ENCODE measurements around the gene ADAMTS9.

Gene ADAMTS9

DNA sequence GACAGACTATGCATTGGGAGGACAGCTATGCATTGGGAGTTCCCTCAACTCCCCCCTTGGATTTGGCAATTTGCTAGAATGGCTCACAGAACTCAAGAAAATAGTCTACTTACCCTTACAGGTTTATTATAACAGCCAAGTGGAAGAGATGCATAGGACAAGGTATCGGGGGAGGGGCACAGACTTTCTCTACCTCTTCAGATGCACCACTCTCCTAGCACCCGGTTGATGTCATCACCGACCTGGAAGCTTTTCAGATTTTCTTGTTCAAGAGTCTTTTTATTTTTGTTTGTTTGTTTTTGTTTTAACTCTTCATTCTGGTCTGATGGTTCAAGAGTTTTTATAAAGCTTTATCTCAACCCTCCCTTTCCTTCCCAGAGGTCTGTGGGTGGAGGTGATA is 20.7 kb upstream of the ADAMTS9 start:
- H3K4me1 ChIP-seq (ENCODE audit: insufficient read depth, low read length): no peaks in the 10 kb centered on the region

DNA sequence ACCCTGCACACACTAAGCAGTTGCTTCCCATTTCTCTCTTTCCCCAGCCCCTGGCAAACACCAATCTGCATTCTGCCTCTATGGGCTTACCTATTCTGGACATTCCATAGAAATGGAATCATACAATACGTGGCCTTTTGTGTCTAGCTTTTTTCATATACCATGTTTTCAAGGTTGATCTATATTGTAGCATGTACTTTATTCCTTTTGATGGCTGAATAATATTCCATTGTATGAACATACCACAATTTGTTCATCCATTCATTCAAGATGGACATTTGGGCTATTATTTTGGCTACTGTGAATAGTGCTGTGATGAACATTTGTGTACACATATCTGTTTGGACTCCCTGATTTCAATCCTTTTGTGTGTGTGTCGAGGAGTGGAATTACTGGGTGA is 18.1 kb upstream of the ADAMTS9 start:
- Histone ChIP-seq H2AFZ (ENCODE audit: low read depth, low read length) (no peak overlapping the region), H3K4me1 (ENCODE audit: insufficient read depth, low read length) (no peaks in the 10 kb centered on the region), H3K27me3 (ENCODE audit: insufficient read depth, low read length) (no peaks in the 10 kb centered on the region), H3K4me3 (ENCODE audit: low read length) (no peak overlapping the region), H3K9me3 (ENCODE audit: low read length) (no peaks in the 10 kb centered on the region), H3K36me3 (ENCODE audit: insufficient read depth, low read length) (no peaks in the 10 kb centered on the region)

More for the DNA sequence above, 20.7 kb upstream of the ADAMTS9 start:
- H3K4me3 ChIP-seq (ENCODE audit: low read length): no peak overlapping the region
- H3K36me3 ChIP-seq (ENCODE audit: insufficient read depth, low read length): no peaks in the 10 kb centered on the region
- H3K27me3 ChIP-seq (ENCODE audit: insufficient read depth, low read length): no peaks in the 10 kb centered on the region
- no peaks in the 10 kb centered on the region for H3K9me3 ChIP-seq (ENCODE audit: low read length)
- no peak overlapping the region for H2AFZ ChIP-seq (ENCODE audit: low read depth, low read length)

DNA sequence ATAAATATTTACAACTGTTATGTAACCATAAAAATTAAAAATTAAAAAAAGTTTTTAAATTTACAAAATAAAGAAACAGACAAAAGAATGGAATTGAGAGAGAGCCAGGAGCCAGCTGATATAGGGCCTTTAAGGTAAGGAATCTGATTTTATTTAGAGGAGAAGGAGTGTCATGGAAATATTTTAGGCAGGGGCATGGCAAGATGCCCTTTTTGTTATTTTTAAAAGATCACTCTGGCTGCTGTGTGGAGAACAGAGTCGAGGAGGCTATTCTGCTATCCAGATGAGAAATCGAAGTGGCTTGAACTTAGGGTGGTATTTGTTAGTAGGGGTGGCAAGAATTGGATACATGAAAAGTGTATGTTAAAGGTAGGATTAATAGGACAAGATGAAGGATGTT is 9.1 kb upstream of the ADAMTS9 start:
- Histone ChIP-seq H3K27me3 (ENCODE audit: insufficient read depth, low read length) (no peaks in the 10 kb centered on the region), H3K36me3 (ENCODE audit: insufficient read depth, low read length) (no peaks in the 10 kb centered on the region), H2AFZ (ENCODE audit: low read depth, low read length) (no peak overlapping the region), H3K9me3 (ENCODE audit: low read length) (peaks cover 2% of the 10 kb centered on the region), H3K4me3 (ENCODE audit: low read length) (no peak overlapping the region), H3K4me1 (ENCODE audit: insufficient read depth, low read length) (peaks cover 9% of the 10 kb centered on the region)

DNA sequence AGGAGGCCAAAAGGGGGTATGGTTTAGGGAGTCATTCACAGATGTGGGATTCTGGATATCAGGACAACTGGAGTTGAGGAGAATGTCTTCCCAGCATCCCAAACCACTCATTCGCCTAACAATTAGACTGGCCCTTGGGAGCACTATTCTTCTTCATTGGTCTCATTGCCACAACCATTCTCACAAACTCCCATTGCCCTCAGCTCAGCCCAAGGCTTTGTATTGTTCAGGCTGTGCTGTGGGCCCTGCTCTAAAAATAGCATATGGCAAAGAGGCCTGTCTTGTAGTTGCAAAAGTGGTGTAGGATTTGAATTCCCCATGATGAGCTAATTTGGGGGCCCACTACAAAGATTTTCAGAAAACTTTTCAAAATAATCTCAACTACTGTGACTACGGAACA is 6.3 kb upstream of the ADAMTS9 start:
- Histone ChIP-seq H3K4me1 (ENCODE audit: insufficient read depth, low read length) (peaks cover 13% of the 10 kb centered on the region), H3K27me3 (ENCODE audit: insufficient read depth, low read length) (peaks cover 5% of the 10 kb centered on the region), H3K36me3 (ENCODE audit: insufficient read depth, low read length) (no peaks in the 10 kb centered on the region), H3K4me3 (ENCODE audit: low read length) (no peak overlapping the region), H3K9me3 (ENCODE audit: low read length) (no peaks in the 10 kb centered on the region), H2AFZ (ENCODE audit: low read depth, low read length) (no peak overlapping the region)

DNA sequence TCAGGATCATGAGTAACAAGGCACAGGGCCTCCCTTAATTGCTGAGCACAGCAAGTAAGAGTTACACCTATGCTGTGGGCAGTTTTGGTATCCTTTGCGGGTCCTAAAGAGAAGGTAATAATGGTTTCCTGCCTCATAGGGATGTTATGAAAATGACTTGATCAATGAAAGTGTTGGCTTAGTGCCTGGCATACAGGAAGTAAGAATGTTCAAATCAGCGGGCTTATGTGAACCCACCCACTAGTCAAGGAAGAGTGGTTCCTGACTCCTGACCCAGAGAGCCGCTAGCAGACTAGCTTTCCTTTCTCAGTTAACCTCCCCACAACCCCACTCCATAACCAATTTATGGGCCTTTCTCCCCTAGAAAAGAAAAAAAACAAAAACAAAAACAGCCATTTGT is 5.2 kb upstream of the ADAMTS9 start:
- peaks cover 22% of the 10 kb centered on the region for H3K4me1 ChIP-seq (ENCODE audit: insufficient read depth, low read length)
- no peak overlapping the region for H2AFZ ChIP-seq (ENCODE audit: low read depth, low read length)
- H3K27me3 ChIP-seq (ENCODE audit: insufficient read depth, low read length): peaks cover 5% of the 10 kb centered on the region
- H3K4me3 ChIP-seq (ENCODE audit: low read length): no peak overlapping the region
- no peaks in the 10 kb centered on the region for H3K9me3 ChIP-seq (ENCODE audit: low read length)
- H3K36me3 ChIP-seq (ENCODE audit: insufficient read depth, low read length): no peaks in the 10 kb centered on the region

DNA sequence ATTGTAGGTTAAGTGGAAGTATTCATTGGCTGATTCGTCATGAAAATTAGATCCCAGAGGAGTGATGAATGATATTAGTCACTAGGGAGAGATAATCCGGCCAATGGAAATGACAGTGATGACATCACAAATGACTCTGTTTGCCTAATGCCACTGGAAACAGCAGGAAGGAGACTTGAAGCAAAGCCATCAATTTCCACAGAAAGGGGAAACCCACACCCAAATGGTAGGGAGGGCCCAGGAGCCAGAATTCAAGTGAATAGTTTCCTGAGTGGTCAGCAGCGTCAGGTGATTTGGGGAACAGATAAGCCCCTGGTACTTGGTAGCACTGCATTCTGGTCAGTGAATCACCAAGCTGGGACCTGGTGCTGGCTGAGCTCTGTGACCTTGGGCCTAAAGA is 3.3 kb upstream of the ADAMTS9 start:
- H3K27me3 ChIP-seq (ENCODE audit: insufficient read depth, low read length): peaks cover 5% of the 10 kb centered on the region
- H3K9me3 ChIP-seq (ENCODE audit: low read length): no peaks in the 10 kb centered on the region
- peaks cover 33% of the 10 kb centered on the region for H3K4me1 ChIP-seq (ENCODE audit: insufficient read depth, low read length)
- no peak overlapping the region for H2AFZ ChIP-seq (ENCODE audit: low read depth, low read length)
- H3K36me3 ChIP-seq (ENCODE audit: insufficient read depth, low read length): no peaks in the 10 kb centered on the region
- no peak overlapping the region for H3K4me3 ChIP-seq (ENCODE audit: low read length)

DNA sequence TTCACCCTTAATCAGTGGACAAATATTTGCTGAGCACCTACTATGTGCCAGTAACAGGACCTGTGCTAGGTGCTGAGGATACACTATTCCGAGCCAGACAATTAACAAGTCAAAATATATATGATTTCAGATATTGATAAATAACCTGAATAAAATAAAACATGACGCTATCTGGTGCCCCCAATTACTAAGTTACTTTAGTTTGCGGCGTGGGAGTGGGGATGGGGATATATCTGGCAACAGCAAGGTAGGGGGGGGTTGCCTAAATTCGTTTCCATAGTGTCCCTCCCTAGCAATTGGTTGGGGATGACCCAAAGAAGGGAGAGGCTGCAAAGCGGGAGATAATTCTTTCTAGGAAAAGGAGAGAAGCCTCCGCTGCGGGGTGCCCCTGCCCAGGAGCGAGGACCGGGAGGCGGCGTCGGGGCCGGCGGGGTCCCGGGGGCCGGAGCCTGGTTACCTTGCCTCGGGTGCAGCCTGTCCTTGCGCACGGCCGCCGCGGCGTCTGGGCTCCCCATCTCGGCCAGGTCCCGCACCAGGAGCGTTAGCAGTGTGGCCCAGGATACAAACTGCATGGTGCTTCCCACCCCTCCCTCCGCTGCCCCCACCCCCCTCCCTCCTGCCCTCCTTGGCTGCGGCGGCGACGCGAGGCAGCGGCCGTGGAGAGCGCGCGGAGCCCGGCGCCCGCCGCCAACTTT is 567 bp downstream of the ADAMTS9 start:
- peak overlapping the region; percentile 59 for H2AFZ ChIP-seq (ENCODE audit: low read depth, low read length)
- peak overlapping the region; percentile 77 for H3K4me3 ChIP-seq (ENCODE audit: low read length)
- peaks cover 25% of the 10 kb centered on the region for H3K4me1 ChIP-seq (ENCODE audit: insufficient read depth, low read length)
- H3K27me3 ChIP-seq (ENCODE audit: insufficient read depth, low read length): peaks cover 20% of the 10 kb centered on the region
- H3K9me3 ChIP-seq (ENCODE audit: low read length): no peaks in the 10 kb centered on the region
- no peaks in the 10 kb centered on the region for H3K36me3 ChIP-seq (ENCODE audit: insufficient read depth, low read length)

DNA sequence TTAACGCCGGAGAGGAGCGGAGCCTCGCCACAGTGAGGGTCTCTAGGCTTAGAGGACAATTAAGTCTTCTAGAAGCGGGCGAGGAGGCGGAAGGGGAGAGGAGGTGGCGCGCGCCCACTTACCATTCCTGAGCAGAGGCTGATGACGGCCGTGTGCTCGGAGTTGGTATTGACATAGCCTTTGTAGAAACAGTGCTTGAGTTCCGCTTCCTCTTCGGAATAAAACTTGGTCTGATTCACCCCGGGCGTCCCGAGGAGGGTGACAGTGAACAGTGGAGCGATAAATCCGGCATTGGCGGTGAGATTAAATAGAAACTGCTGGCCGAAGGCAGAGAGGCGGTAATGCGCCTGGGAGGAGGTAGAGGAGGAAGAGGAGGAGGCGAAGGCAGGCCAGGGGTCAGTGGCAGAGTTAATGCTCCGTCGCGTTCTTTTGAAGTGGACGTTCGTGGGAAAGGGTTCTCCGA is 1.3 kb downstream of the ADAMTS9 start:
- Histone ChIP-seq H3K4me1 (ENCODE audit: insufficient read depth, low read length) (peaks cover 25% of the 10 kb centered on the region), H3K9me3 (ENCODE audit: low read length) (no peaks in the 10 kb centered on the region), H2AFZ (ENCODE audit: low read depth, low read length) (peak overlapping the region; percentile 59), H3K27me3 (ENCODE audit: insufficient read depth, low read length) (peaks cover 20% of the 10 kb centered on the region), H3K4me3 (ENCODE audit: low read length) (peak overlapping the region; percentile 77), H3K36me3 (ENCODE audit: insufficient read depth, low read length) (no peaks in the 10 kb centered on the region)

DNA sequence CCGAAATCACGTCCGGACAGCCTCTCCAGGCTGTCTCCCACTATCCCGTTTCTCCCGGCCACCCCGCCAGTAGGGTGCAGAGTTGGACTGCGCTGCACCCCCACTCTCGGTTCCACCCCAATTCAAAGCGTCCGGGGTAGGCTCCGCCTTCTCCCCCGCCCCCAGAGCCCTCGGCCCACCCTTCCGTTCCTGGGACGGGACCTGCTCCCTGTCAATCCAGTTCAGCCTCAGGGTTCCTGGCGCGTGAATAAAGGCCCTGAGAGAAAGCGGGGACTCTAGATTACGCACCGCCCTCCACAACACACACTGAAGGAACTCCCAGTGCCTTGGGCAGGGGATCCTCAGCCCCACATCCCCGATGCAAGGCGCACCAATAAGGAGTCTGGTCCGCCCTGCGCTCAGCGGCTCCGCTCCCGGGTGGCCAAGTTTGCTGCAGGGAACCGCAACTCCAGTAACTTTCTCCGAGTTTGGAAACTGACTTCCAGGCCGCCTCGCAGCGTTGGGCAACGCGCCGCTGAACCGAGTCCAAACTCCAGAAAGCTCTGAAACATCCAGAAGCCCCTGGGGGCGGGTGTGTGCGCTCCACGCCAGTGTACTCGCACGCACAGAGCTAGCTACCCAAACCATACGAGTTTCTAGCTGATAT is 1.9 kb downstream of the ADAMTS9 start:
- peak overlapping the region; percentile 77 for H3K4me3 ChIP-seq (ENCODE audit: low read length)
- H3K4me1 ChIP-seq (ENCODE audit: insufficient read depth, low read length): peaks cover 25% of the 10 kb centered on the region
- peak overlapping the region; percentile 59 for H2AFZ ChIP-seq (ENCODE audit: low read depth, low read length)
- peaks cover 20% of the 10 kb centered on the region for H3K27me3 ChIP-seq (ENCODE audit: insufficient read depth, low read length)
- no peaks in the 10 kb centered on the region for H3K9me3 ChIP-seq (ENCODE audit: low read length)
- no peaks in the 10 kb centered on the region for H3K36me3 ChIP-seq (ENCODE audit: insufficient read depth, low read length)

DNA sequence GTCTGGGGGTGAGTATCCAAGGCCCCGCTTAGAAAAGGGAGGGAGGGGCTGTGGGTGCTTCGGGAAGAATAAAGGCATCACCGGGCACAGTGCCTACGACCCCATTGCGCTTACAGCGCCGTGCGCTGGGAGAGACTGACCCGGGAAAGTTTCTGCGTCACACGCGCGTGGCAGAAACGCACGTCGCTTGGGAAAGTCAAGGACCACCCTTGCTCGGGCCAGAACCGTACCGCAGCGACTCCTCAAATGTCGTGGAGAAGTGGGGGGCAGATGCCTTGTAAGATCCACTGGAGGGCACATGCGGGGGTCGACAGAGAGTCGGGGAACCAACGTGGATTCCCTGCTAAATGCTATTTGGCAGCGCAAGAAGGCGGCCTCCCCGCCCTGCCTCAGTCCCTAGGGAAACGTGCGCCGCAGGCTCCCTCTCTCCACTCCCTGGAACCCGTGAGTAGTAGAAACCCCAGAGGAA is 2.4 kb downstream of the ADAMTS9 start:
- H3K9me3 ChIP-seq (ENCODE audit: low read length): no peaks in the 10 kb centered on the region
- peak overlapping the region; percentile 77 for H3K4me3 ChIP-seq (ENCODE audit: low read length)
- peak overlapping the region; percentile 59 for H2AFZ ChIP-seq (ENCODE audit: low read depth, low read length)
- H3K4me1 ChIP-seq (ENCODE audit: insufficient read depth, low read length): peaks cover 25% of the 10 kb centered on the region
- peaks cover 20% of the 10 kb centered on the region for H3K27me3 ChIP-seq (ENCODE audit: insufficient read depth, low read length)
- H3K36me3 ChIP-seq (ENCODE audit: insufficient read depth, low read length): no peaks in the 10 kb centered on the region

DNA sequence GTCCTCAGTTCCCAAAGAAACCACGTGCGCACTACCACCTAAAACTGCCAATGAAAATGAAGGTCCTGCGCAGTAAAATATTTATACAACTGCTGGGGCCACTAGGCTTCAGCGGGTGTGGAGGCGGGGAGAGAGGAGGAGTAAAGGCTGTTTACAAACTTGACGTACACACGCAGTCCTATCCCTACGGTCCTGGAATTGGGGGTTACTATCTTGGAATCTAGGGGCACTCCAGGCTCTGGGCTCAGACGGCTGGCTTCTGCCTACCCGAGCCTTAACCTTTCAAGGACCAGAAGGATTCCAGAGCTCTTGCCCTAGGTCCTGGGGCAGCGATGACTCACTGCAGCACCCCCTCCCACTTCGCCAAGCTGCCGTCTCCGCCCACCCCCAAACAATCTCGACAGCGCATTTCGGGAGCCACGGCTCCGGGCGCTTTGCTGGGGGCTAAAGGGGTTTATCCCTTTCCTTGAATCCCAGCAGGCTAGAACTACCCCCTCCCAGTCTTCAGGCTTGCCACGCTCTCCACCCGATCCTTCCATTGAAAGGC is 3.0 kb downstream of the ADAMTS9 start:
- Histone ChIP-seq H3K4me1 (ENCODE audit: insufficient read depth, low read length) (peaks cover 25% of the 10 kb centered on the region), H3K27me3 (ENCODE audit: insufficient read depth, low read length) (peaks cover 15% of the 10 kb centered on the region), H3K9me3 (ENCODE audit: low read length) (no peaks in the 10 kb centered on the region), H3K36me3 (ENCODE audit: insufficient read depth, low read length) (no peaks in the 10 kb centered on the region), H3K4me3 (ENCODE audit: low read length) (peak overlapping the region; percentile 77), H2AFZ (ENCODE audit: low read depth, low read length) (no peak overlapping the region)

DNA sequence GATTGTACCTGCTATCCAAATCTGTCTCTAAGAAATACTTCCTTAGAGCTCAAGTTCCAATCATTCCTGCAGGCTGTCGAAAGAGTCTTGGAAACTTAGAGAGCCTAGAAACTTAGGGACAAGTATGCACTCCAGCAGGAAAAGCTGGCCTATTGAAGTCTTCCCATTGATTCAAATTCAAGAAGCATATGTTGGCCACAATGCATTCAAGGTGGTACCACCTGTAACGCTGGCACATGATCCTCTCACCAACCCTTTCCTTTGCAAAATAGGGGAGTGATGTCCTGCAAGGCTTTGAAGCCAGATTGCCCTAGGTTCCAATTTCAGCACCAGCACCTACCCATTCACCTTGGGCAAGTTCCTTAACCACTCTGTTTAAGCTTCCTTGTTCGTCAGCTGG is 6.0 kb downstream of the ADAMTS9 start:
- H3K4me1 ChIP-seq (ENCODE audit: insufficient read depth, low read length): peaks cover 5% of the 10 kb centered on the region
- peaks cover 15% of the 10 kb centered on the region for H3K27me3 ChIP-seq (ENCODE audit: insufficient read depth, low read length)
- no peak overlapping the region for H3K4me3 ChIP-seq (ENCODE audit: low read length)
- no peaks in the 10 kb centered on the region for H3K9me3 ChIP-seq (ENCODE audit: low read length)
- no peaks in the 10 kb centered on the region for H3K36me3 ChIP-seq (ENCODE audit: insufficient read depth, low read length)
- H2AFZ ChIP-seq (ENCODE audit: low read depth, low read length): no peak overlapping the region

DNA sequence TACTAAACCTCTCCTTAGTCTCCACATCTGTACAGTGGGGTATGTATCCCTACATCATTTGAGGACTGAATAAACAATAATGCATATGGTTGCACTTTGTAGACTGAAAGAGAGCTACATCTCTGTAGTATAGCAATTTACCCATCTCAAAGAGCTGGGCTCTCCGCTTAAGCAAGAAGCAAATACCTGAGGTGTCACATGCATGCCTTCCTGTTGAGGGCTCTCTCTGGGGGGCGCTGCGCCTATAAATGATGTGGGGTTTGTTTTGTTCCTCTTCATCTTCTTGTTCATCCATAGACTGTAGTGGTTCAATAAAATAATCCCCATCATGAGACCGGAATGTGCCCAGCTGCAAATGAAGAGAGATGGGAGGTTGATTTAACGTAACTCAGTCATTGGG is 6.8 kb downstream of the ADAMTS9 start:
- H3K4me1 ChIP-seq (ENCODE audit: insufficient read depth, low read length): no peaks in the 10 kb centered on the region
- no peaks in the 10 kb centered on the region for H3K36me3 ChIP-seq (ENCODE audit: insufficient read depth, low read length)
- no peak overlapping the region for H3K4me3 ChIP-seq (ENCODE audit: low read length)
- no peaks in the 10 kb centered on the region for H3K9me3 ChIP-seq (ENCODE audit: low read length)
- no peak overlapping the region for H2AFZ ChIP-seq (ENCODE audit: low read depth, low read length)
- peaks cover 15% of the 10 kb centered on the region for H3K27me3 ChIP-seq (ENCODE audit: insufficient read depth, low read length)
